Measurements from ENCODE around the gene MAGI3.
A peak's percentile ranks its signal among the peaks of the same experiment; 100 is the strongest.
"Not testable (repeated sequence)": the region's sequence is repeated elsewhere in the genome, so short reads cannot be mapped to it uniquely, and the experiment has no call there.

MAGI3 gene

GRCh38 chr1:113517983-113518382, 127.7 kb downstream of the MAGI3 start:
- no peak for DNase-seq

GRCh38 chr1:113519556-113519955, 129.2 kb downstream of the MAGI3 start:
- DNase-seq = no peak

DNA sequence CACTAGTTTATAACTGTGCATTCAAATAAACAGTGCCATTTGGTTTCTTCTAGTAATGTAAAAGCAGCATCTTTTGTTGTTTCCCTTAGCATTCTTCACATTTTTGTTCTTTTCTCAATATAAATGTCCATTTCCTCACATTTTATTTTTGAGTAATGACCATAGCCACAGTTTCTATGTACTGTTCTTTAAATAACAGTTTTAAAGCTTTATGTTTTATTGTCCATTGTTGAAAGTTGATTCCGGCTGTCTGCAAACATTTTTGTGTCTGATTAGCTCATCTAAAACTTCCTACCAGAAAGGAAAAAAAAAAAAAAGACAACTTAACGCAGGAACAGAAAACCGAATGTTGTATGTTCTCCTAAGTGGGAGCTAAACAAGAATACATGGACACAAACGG, 139.7 kb downstream of the MAGI3 start:
- DNase-seq = no peak

- DNase-seq = no peak
Observed at GRCh38 chr1:113531321-113531720, 141.0 kb downstream of the MAGI3 start.

- DNase-seq = no peak
Observed at GRCh38 chr1:113533061-113533460, 142.7 kb downstream of the MAGI3 start.

DNA sequence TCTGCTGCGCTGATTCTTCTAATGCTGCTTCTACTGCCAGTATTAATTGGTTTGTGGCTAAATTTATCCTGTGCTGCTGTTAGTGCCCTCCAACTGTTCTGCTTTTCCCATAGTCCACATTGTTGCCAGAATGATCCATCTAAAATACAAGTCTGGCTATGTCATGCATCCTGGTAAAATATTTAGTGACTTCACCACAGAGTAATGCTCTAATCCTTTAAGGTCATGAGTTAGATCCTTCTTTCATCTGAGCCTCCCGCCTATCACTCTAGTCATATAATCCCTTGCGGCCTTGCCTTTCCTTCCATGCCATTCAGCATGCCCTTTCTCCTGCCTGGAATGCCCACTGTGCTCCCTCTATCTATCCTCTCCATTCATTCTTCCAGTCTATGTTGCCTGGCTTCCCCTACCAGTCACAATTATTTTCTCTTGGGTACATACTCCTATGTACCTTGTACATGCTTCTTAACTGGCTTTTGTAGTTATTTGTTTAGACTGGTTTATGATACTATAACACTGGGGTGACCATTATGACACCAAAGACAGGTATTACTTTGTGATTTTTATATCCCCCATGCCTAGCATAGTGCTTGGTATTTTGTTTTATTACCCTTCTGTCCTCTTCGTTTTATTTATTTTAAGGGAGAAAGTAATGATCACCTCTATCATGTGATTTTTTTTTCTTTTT, 144.0 kb downstream of the MAGI3 start:
- DNase-seq = peak; percentile 46 to 62

- DNase-seq = peak in 1 of 2 experiments; percentile 20
Observed at GRCh38 chr1:113534875-113535274, 144.6 kb downstream of the MAGI3 start.

- peak; percentile 36 to 49 for DNase-seq
Observed at GRCh38 chr1:113536182-113536780, 146.0 kb downstream of the MAGI3 start.

- peak in 1 of 2 experiments; percentile 32 for DNase-seq
Observed at GRCh38 chr1:113538225-113538624, 147.9 kb downstream of the MAGI3 start.

- DNase-seq = no peak
Observed at GRCh38 chr1:113540335-113540734, 150.0 kb downstream of the MAGI3 start.

GRCh38 chr1:113541106-113541505, 150.8 kb downstream of the MAGI3 start:
- DNase-seq = no peak

- DNase-seq = no peak
Observed at GRCh38 chr1:113542221-113542701, 151.9 kb downstream of the MAGI3 start.

- no peak for DNase-seq
Observed at GRCh38 chr1:113543110-113543509, 152.8 kb downstream of the MAGI3 start.

DNA sequence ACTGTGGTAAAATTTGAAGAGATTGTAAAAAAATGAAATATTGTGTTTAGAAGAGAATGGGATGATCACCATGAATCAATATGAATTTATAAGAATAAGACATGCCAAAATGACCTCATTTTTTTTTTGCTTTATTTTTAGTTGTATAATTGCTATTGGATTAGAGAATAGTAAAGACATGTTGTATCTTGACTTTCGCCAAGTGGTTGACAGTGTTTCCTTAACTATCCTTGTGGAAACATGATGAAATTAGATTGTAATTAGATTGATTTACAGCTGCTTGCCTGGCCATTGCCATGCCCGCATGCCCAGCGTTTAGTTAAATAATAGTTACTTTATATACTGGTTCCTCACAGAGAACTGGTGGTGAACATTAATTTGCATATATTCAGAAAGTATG, 154.9 kb downstream of the MAGI3 start:
- DNase-seq = peak in 1 of 2 experiments; percentile 28

GRCh38 chr1:113545626-113546025, 155.3 kb downstream of the MAGI3 start:
- DNase-seq = no peak

DNA sequence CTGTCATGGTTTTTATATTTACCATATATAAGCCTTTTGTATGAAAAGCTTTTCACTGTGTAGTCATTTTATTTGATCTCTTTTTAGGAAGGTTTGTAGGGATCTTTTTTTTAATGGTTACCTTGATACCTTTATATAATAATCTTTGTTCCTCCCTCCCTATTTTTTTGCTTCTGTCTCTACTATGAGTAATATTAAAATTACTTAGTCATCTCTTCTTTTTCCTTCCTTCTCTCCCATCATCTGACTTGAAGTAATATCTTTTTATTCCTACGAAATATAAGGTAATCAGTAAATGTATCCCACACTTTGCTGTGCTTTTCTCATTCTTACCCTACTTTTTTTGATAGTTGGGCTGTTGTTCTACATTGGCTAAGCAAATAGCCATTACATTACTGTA, 161.4 kb downstream of the MAGI3 start:
- DNase-seq = no peak

- no peak for DNase-seq
Observed at GRCh38 chr1:113552244-113552643, 161.9 kb downstream of the MAGI3 start.

GRCh38 chr1:113557187-113557586, 166.9 kb downstream of the MAGI3 start:
- no peak for DNase-seq

DNA sequence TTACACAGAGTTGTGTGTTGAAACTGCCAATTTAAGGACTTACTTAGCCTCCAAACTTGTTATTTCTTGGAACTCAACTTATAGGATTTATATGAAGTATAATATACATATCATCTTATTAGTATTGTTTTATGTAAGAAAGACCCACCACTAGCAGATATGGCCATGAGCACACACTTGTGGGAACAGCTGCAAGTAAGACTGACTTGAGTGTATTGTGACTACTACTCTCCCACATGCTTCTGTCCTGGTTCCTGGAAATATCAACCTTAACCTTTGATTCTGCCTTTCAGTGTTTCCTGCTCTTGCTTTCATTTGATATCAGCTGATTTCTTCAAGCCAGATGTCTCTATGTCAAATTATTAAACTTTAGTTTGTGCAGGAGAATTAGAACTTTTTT, 175.3 kb downstream of the MAGI3 start:
- no peak for DNase-seq

GRCh38 chr1:113567427-113567826, 177.1 kb downstream of the MAGI3 start:
- DNase-seq = no peak

GRCh38 chr1:113575744-113576260, 185.5 kb downstream of the MAGI3 start:
- not testable (repeated sequence) for DNase-seq

DNA sequence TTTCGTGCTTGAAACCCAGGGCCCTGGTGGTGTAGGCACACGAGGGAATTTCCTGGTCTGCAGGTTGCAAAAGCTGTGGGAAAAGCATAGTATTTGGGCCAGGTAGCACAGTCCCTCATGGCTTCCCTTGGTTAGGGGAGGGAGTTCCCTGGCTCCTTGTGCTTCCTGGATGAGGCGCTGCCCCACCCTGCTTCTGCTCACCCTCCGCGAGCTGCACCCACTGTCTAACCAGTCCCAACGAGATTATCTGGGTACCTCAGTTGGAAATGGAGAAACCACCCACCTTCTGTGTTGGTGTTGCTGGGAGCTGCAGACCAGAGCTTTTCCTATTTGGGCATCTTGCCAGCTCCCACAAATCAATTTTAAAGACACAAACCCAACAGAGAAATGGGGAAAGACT, 186.0 kb downstream of the MAGI3 start:
- DNase-seq = no peak

GRCh38 chr1:113579256-113580018, 189.1 kb downstream of the MAGI3 start:
- DNase-seq = no peak

GRCh38 chr1:113581323-113581722, 191.0 kb downstream of the MAGI3 start:
- no peak for DNase-seq

Data from NCI-H446 (cell line).